Loucy (cell line): Measurements from ENCODE around the gene LBP.

ENCODE experiments used
- H2AFZ ChIP-seq: fragments of 200-600 bp; sonication (generic); 2 replicates; pipeline ENCODE4 v1.6.0; 2016; ENCODE audit warnings: antibody characterized with exemption, mild to moderate bottlenecking, low read length, moderate library complexity
- H3F3A ChIP-seq: fragments of 200-600 bp; 2 replicates; pipeline ENCODE4 v1.6.0; 2016; ENCODE audit warnings: antibody characterized with exemption, low read depth, mild to moderate bottlenecking
- H3K27me3 ChIP-seq: fragments of 200-600 bp; sonication (generic); 2 replicates; pipeline ENCODE4 v1.6.1; 2014; ENCODE audit warnings: low read length, mild to moderate bottlenecking; ENCODE audit not compliant: insufficient read depth, poor library complexity, severe bottlenecking
- H3K36me3 ChIP-seq: fragments of 200-600 bp; sonication (generic); 2 replicates; pipeline ENCODE4 v1.6.1; 2016; ENCODE audit warnings: low read length; ENCODE audit not compliant: insufficient read depth
- H3K4me1 ChIP-seq: fragments of 200-600 bp; sonication (generic); 2 replicates; pipeline ENCODE4 v1.5.1; 2014; ENCODE audit warnings: low read length, mild to moderate bottlenecking; ENCODE audit not compliant: insufficient read depth, poor library complexity, severe bottlenecking
- H3K4me2 ChIP-seq: fragments of 200-600 bp; sonication (generic); 2 replicates; pipeline ENCODE4 v1.6.0; 2014; ENCODE audit warnings: antibody characterized with exemption, low read length, low read depth, mild to moderate bottlenecking; ENCODE audit not compliant: poor library complexity, severe bottlenecking
- H3K4me3 ChIP-seq: fragments of 200-600 bp; sonication (generic); 2 replicates; pipeline ENCODE4 v1.5.1; 2014; ENCODE audit warnings: low read length, mild to moderate bottlenecking, mixed read lengths; ENCODE audit not compliant: poor library complexity, severe bottlenecking
- H3K79me2 ChIP-seq: fragments of 200-600 bp; sonication (generic); 2 replicates; pipeline ENCODE4 v1.6.1; 2014; ENCODE audit warnings: low read length; ENCODE audit not compliant: insufficient read depth
- H3K9ac ChIP-seq: fragments of 200-600 bp; sonication (generic); 2 replicates; pipeline ENCODE4 v1.6.0; 2014; ENCODE audit warnings: mild to moderate bottlenecking, low read depth, low read length, moderate library complexity; ENCODE audit not compliant: poor library complexity, severe bottlenecking
- H3K9me2 ChIP-seq: fragments of 200-600 bp; sonication (generic); replicated peaks from 2 replicates; pipeline ENCODE4 v1.6.1; 2016; ENCODE audit warnings: low read depth, low read length, mixed read lengths
- H3K9me3 ChIP-seq: fragments of 200-600 bp; sonication (generic); 2 replicates; pipeline ENCODE4 v1.6.1; 2014; ENCODE audit warnings: mild to moderate bottlenecking, antibody characterized with exemption, low read length, low read depth; ENCODE audit not compliant: insufficient read depth
- H4K20me1 ChIP-seq: fragments of 200-600 bp; sonication (generic); 2 replicates; pipeline ENCODE4 v1.6.0; 2014; ENCODE audit warnings: antibody characterized with exemption, low read length, mild to moderate bottlenecking; ENCODE audit not compliant: insufficient read depth, poor library complexity, severe bottlenecking
- EZH2phosphoT487 ChIP-seq: fragments of 200-600 bp; IDR thresholded peaks from 2 replicates; pipeline ENCODE4 v1.6.1; 2018; ENCODE audit warnings: antibody characterized with exemption, mild to moderate bottlenecking, moderate library complexity, borderline replicate concordance
- TF ChIP-seq, protein P1 (sequence below): fragments of 200-600 bp; sonication (generic); conservative IDR thresholded peaks from 2 replicates; pipeline ENCODE4 v1.5.1; 2014; ENCODE audit warnings: mild to moderate bottlenecking, antibody characterized with exemption, low read length

LBP gene

DNA sequence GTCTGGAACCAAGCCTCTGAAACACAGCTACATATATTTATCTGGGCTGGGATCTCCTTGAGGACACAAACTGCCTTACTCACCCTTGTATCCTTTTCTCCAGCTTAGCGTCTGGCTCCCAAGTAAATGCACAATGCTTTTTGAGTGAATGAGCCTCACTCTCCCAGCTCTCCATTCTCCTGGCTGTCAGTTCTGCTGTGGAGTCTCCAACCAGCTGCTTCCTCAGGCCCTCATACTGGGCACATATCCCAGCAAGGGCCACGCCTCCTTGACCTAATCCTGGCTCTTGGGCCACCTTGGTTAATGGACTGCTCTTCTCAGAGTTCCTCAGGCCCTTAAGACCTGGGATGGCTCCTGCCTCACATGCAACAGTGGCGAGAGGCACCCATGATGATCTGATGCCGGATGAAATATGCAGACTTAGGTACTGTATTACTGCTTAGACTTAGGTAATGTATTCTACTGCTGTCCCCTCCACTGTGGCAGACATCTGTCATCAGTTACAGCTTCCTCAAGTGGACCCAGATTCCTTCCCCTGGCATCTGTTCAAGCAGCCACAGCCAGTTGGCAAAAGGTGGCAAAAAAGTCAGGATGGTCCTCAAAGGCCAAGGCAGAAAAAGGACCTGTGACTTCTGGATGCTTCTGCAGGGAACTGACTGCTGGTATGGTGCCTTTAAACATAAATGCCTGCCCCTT, 72.4 kb downstream of the LBP start:
- Histone ChIP-seq H2AFZ (no peak overlapping the region), H3K9me2 (no peaks in the 10 kb centered on the region), H3K27me3 (no peaks in the 10 kb centered on the region), H3K4me2 (no peak overlapping the region), H3F3A (no peaks in the 10 kb centered on the region), H3K79me2 (peaks cover 26% of the 10 kb centered on the region), H3K36me3 (peaks cover 83% of the 10 kb centered on the region), H3K4me1 (no peaks in the 10 kb centered on the region), H4K20me1 (peaks cover 30% of the 10 kb centered on the region), H3K9ac (no peak overlapping the region), H3K9me3 (no peaks in the 10 kb centered on the region), H3K4me3 (no peak overlapping the region)
- TF ChIP-seq, protein P1, sequence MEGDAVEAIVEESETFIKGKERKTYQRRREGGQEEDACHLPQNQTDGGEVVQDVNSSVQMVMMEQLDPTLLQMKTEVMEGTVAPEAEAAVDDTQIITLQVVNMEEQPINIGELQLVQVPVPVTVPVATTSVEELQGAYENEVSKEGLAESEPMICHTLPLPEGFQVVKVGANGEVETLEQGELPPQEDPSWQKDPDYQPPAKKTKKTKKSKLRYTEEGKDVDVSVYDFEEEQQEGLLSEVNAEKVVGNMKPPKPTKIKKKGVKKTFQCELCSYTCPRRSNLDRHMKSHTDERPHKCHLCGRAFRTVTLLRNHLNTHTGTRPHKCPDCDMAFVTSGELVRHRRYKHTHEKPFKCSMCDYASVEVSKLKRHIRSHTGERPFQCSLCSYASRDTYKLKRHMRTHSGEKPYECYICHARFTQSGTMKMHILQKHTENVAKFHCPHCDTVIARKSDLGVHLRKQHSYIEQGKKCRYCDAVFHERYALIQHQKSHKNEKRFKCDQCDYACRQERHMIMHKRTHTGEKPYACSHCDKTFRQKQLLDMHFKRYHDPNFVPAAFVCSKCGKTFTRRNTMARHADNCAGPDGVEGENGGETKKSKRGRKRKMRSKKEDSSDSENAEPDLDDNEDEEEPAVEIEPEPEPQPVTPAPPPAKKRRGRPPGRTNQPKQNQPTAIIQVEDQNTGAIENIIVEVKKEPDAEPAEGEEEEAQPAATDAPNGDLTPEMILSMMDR: no peak
- TF ChIP-seq EZH2phosphoT487: no peak

DNA sequence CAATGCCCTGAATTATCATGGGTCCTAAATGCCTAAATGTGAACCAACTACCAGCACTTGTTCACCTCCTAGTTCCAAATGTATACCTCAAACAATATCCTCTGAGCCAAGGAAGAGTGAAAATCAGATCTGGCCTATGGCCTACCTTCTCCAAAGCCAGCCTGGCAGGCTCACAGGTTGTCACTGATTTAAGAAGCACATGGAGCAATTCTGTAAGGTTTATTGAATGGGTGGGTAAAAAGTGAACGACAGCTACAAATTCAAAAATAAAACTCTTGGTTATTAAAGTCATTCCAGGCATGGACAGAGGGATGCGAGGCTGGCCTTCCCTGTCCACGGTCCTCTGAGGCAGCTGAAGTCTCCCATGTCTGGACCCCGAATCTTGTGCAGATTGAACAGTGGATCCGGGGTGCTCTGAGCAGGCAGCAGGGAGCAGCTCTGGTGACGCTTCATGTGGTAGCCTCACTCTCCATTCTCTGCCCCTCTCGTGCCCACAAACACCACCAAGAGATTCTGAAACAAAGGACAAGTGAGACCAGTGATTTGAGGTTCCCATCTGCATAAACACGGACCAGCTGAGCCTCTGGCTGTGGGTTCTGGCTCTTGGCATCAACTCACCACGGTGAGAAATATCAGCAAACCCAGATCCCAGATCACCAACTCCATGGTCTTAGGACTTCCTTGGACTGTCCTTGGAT, 74.3 kb downstream of the LBP start:
- no peak overlapping the region for H3K9ac ChIP-seq
- no peak overlapping the region for H2AFZ ChIP-seq
- H4K20me1 ChIP-seq: peaks cover 48% of the 10 kb centered on the region

DNA sequence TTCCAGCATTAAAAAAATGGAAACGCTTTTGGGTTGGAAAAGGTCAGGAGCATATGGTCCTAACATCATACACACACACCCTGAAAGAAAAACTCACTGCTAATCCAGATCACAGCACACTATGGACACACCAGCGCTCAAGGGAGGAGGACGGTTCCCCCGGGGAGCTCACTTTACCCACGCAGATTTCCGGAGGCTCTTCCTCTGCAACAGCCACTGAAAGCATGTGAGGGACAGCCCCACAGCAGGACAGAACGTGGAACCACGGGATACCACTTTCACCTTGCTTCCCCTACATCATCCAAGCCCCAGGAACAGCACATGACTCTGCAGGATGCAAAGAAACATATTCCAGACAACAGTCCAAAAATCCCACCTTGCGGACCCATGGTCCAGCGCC, 75.6 kb downstream of the LBP start:
- Histone ChIP-seq H4K20me1 (peaks cover 60% of the 10 kb centered on the region), H3K4me2 (no peak overlapping the region), H3K4me3 (no peak overlapping the region), H3K27me3 (no peaks in the 10 kb centered on the region), H2AFZ (no peak overlapping the region), H3K9ac (no peak overlapping the region), H3K9me2 (no peaks in the 10 kb centered on the region), H3K4me1 (peaks cover 6% of the 10 kb centered on the region), H3K79me2 (peaks cover 58% of the 10 kb centered on the region), H3K36me3 (peaks cover 94% of the 10 kb centered on the region), H3K9me3 (no peaks in the 10 kb centered on the region), H3F3A (no peaks in the 10 kb centered on the region)
- TF ChIP-seq, protein P1: no peak
- no peak for TF ChIP-seq EZH2phosphoT487

More for the DNA sequence above, 74.3 kb downstream of the LBP start:
- Histone ChIP-seq H3K9me2 (no peaks in the 10 kb centered on the region), H3K36me3 (peaks cover 93% of the 10 kb centered on the region), H3K4me3 (no peak overlapping the region), H3K27me3 (no peaks in the 10 kb centered on the region), H3K4me2 (no peak overlapping the region), H3K79me2 (peaks cover 45% of the 10 kb centered on the region), H3F3A (no peaks in the 10 kb centered on the region), H3K9me3 (no peaks in the 10 kb centered on the region), H3K4me1 (peaks cover 6% of the 10 kb centered on the region)
- TF ChIP-seq EZH2phosphoT487: no peak
